AG04450 (cell line): Measurements from ENCODE around the gene UGT1A5. TPM values are rescaled to one million over a fixed set of nuclear protein-coding genes. Genes with fewer than 3 reads are reported as not detected.
"Not testable (repeated sequence)": the region's sequence is repeated elsewhere in the genome, so short reads cannot be mapped to it uniquely, and the experiment has no call there.

Source experiments
- CTCF ChIA-PET: fragments of 300-600, 350-600 bp; formaldehyde crosslinking; extraction: SDS; loops from one replicate; lab custom pipeline; 2022; ENCODE audit warnings: antibody characterized with exemption, inconsistent platforms; lab: Charles Lee
- POLR2A ChIA-PET: fragments of 350-600 bp; formaldehyde crosslinking; extraction: SDS; loops from one replicate; lab custom pipeline; 2021; ENCODE audit warnings: antibody characterized with exemption, inconsistent platforms; lab: Yijun Ruan, JAX
- DNase-seq: peaks from one replicate; pipeline ENCODE4 v3.0.0-alpha.2; 2011; ENCODE audit warnings: low read depth, low spot score
- H3K27ac ChIP-seq: one replicate; pipeline ENCODE4 v1.5.1; 2012; ENCODE audit warnings: low read depth, low read length, control low read depth
- H3K27me3 ChIP-seq: one replicate; pipeline ENCODE4 v1.6.0; 2012; ENCODE audit warnings: low read length; ENCODE audit not compliant: control insufficient read depth, insufficient read depth
- H3K4me3 ChIP-seq: 2 replicates; pipeline ENCODE4 v1.5.1; 2011; ENCODE audit warnings: mild to moderate bottlenecking, low read depth, low read length, control low read depth
- H3K9me3 ChIP-seq: 2 replicates; pipeline ENCODE4 v1.5.1; 2012; ENCODE audit warnings: low read length; ENCODE audit not compliant: control insufficient read depth, insufficient read depth
- CTCF ChIP-seq: IDR thresholded peaks from 2 replicates; pipeline ENCODE4 v1.5.1; 2011; ENCODE audit warnings: low read depth, low read length, control low read depth, inconsistent platforms
- polyA plus RNA-seq: library from polyadenylated mRNA; depleted of rRNA; stranded (reverse); fragments of >200 nt; gene quantifications from 2 replicates; pipeline ENCODE4 v1.2.3, GENCODE V29; 2011

The UGT1A5 gene
- polyA plus RNA-seq, 1 experiment: not detected

GRCh38 chr2:233692648-233693047, 20.1 kb upstream of the UGT1A5 start, which contains the start of gene UGT1A6:
UGT1A6 (plus strand) TSS chr2:233692890; CDS start chr2:233693005, 115 bp downstream.
- DNase-seq: no peak
- H3K4me3 ChIP-seq: no peak within 1 kb of the TSS
- H3K9me3 ChIP-seq: no peaks in the 10 kb centered on the region
- CTCF ChIA-PET: no interaction called here
- TF ChIP-seq CTCF: no peak
- POLR2A ChIA-PET: no interaction called here
- H3K27me3 ChIP-seq: peaks cover 2% of the 10 kb centered on the region
- no peak within 1 kb of the TSS for H3K27ac ChIP-seq

- ChIA-PET CTCF (no interaction called here), POLR2A (no interaction called here)
- no peak for TF ChIP-seq CTCF
- Histone ChIP-seq H3K27ac (no peak overlapping the region), H3K4me3 (no peak overlapping the region), H3K27me3 (peaks cover 2% of the 10 kb centered on the region), H3K9me3 (no peaks in the 10 kb centered on the region)
- DNase-seq: no peak
Measured at GRCh38 chr2:233693963-233694362, 18.7 kb upstream of the UGT1A5 start.

- H3K4me3 ChIP-seq: no peak overlapping the region
- no peak for TF ChIP-seq CTCF
- DNase-seq: no peak
- no peak overlapping the region for H3K27ac ChIP-seq
- POLR2A ChIA-PET: no interaction called here
- H3K27me3 ChIP-seq: peaks cover 2% of the 10 kb centered on the region
- H3K9me3 ChIP-seq: 0 out of 2 replicates have a peak, but pooled peaks cover under 1% of the 10 kb centered on the region
- CTCF ChIA-PET: interaction anchor here (0.8 kb wide), 1 partner anchor 250 kb away, joined by 3 read pairs; no protein-coding TSS in a partner anchor
Measured at GRCh38 chr2:233698740-233699139, 14.0 kb upstream of the UGT1A5 start.

- 0 out of 2 replicates have a peak, but pooled peaks cover 3% of the 10 kb centered on the region for H3K9me3 ChIP-seq
- no peaks in the 10 kb centered on the region for H3K27me3 ChIP-seq
- peak overlapping the region; percentile 83 for H3K27ac ChIP-seq
- ChIA-PET POLR2A (no interaction called here), CTCF (interaction anchor here (0.8 to 1.6 kb wide), 2 partner anchors 12 to 251 kb away, joined by 3 to 8 read pairs; no protein-coding TSS in a partner anchor)
- DNase-seq: no peak
- no peak for TF ChIP-seq CTCF
- no peak overlapping the region for H3K4me3 ChIP-seq
Measured at GRCh38 chr2:233699424-233700027, 13.2 kb upstream of the UGT1A5 start.

GRCh38 chr2:233700028-233700635, 12.6 kb upstream of the UGT1A5 start:
- Histone ChIP-seq H3K4me3 (no peak overlapping the region), H3K9me3 (0 out of 2 replicates have a peak, but pooled peaks cover 3% of the 10 kb centered on the region), H3K27me3 (no peaks in the 10 kb centered on the region), H3K27ac (peak overlapping the region; percentile 83)
- ChIA-PET CTCF (interaction anchor here (1.6 kb wide), 1 partner anchor 11 kb away, joined by 8 read pairs; no protein-coding TSS in a partner anchor), POLR2A (no interaction called here)
- DNase-seq: peak; percentile 16
- TF ChIP-seq CTCF: no peak

GRCh38 chr2:233700842-233701241, 11.9 kb upstream of the UGT1A5 start:
- CTCF ChIA-PET: interaction anchor here (1.6 kb wide), 1 partner anchor 10 kb away, joined by 8 read pairs; no protein-coding TSS in a partner anchor
- H3K27ac ChIP-seq, POLR2A ChIA-PET: not testable (repeated sequence)

More at GRCh38 chr2:233700842-233701241, 11.9 kb upstream of the UGT1A5 start:
- not testable (repeated sequence) for DNase-seq, H3K27me3 ChIP-seq, H3K4me3 ChIP-seq, H3K9me3 ChIP-seq
